Liver (tissue), 9 donors: ENCODE results near the gene S100A2. TPM values are rescaled to one million over a fixed set of nuclear protein-coding genes. Genes with fewer than 3 reads are reported as not detected.

Experiments used
- DNase-seq: peaks from one replicate; pipeline ENCODE4 v3.0.0-alpha.2; 2017; ENCODE audit warnings: low spot score
- H3K27ac ChIP-seq, 2 donors: one replicate each; pipeline ENCODE4 v1.7.0; 2013; ENCODE audit warnings: inconsistent platforms in 2 of 2, low read length in 2 of 2, control low read depth in 1 of 2, low read depth in 1 of 2, mild to moderate bottlenecking in 1 of 2
- H3K27me3 ChIP-seq, 4 donors: one replicate each; pipeline versions ENCODE4 v1.6.1 to v1.7.0; 2013; ENCODE audit warnings: low read length in 3 of 4, inconsistent platforms in 1 of 4, mild to moderate bottlenecking in 1 of 4, moderate library complexity in 1 of 4; ENCODE audit not compliant: control insufficient read depth in 4 of 4, insufficient read depth in 4 of 4
- H3K36me3 ChIP-seq, 4 donors: one replicate each; pipeline versions ENCODE4 v1.6.1 to v1.7.0; 2013; ENCODE audit warnings: low read length in 3 of 4, mild to moderate bottlenecking in 3 of 4, low read depth in 1 of 4, moderate library complexity in 1 of 4; ENCODE audit not compliant: control insufficient read depth in 4 of 4, insufficient read depth in 3 of 4
- H3K4me1 ChIP-seq, 4 donors: one replicate each; pipeline versions ENCODE4 v1.6.1 to v1.7.0; 2013; ENCODE audit warnings: low read length in 3 of 4, mild to moderate bottlenecking in 3 of 4, moderate library complexity in 1 of 4; ENCODE audit not compliant: control insufficient read depth in 4 of 4, insufficient read depth in 4 of 4
- H3K4me3 ChIP-seq, 3 donors: one replicate each; pipeline versions ENCODE4 v1.6.1 to v1.7.0; 2013; ENCODE audit warnings: low read length in 3 of 3, control low read depth in 1 of 3, low read depth in 1 of 3, mild to moderate bottlenecking in 1 of 3
- H3K9ac ChIP-seq, 2 donors: one replicate each; pipeline ENCODE4 v1.7.0; 2013; ENCODE audit warnings: low read length in 2 of 2, mild to moderate bottlenecking in 2 of 2, moderate library complexity in 2 of 2, control low read depth in 1 of 2, low read depth in 1 of 2
- H3K9me3 ChIP-seq, 4 donors: one replicate each; pipeline versions ENCODE4 v1.6.1 to v1.7.0; 2013; ENCODE audit warnings: low read length in 3 of 4; ENCODE audit not compliant: control insufficient read depth in 4 of 4
- ATF3 ChIP-seq: IDR thresholded peaks from 2 replicates; pipeline ENCODE4 v1.6.1; 2016; ENCODE audit warnings: antibody characterized with exemption
- CTCF ChIP-seq: fragments of 150-350 bp; IDR thresholded peaks from 2 replicates; pipeline ENCODE4 v1.5.1; 2017; ENCODE audit warnings: improper control_type of control experiment, low read depth, low read length; ENCODE audit not compliant: missing input control
- HNF4A ChIP-seq, 2 donors: conservative IDR thresholded peaks; 2 replicates each; pipeline ENCODE4 v1.6.1; 2016; ENCODE audit warnings: antibody characterized with exemption in 2 of 2, mild to moderate bottlenecking in 2 of 2
- NR2F2 ChIP-seq: IDR thresholded peaks from 2 replicates; pipeline ENCODE4 v1.6.1; 2016; ENCODE audit warnings: antibody characterized with exemption
- REST ChIP-seq: IDR thresholded peaks from 2 replicates; pipeline ENCODE4 v1.6.1; 2016; ENCODE audit warnings: antibody characterized with exemption, mild to moderate bottlenecking
- SP1 ChIP-seq: IDR thresholded peaks from 2 replicates; pipeline ENCODE4 v1.6.1; 2018; ENCODE audit warnings: antibody characterized with exemption, mild to moderate bottlenecking
- WGBS: extraction: QIAGEN DNeasy Blood & Tissue Kit; methylation state at CpG from one replicate; pipeline ENCODE4 v1.1.7; 2013; 5-methylcytosine and 5-hydroxymethylcytosine counted together
- polyA plus RNA-seq, 2 donors: library from polyadenylated mRNA; stranded (reverse) in 1 of 2; unstranded in 1 of 2; fragments of 200-250 nt in 1 of 2; fragments of >200 nt in 1 of 2; fragmentation: Nextera tagmentation in 1 of 2; extraction: Ambion mirVana in 1 of 2; gene quantifications; one replicate each; pipeline versions ENCODE4 v1.2.1 to v1.2.3, GENCODE V29; 2013 to 2015
- total RNA-seq, 2 donors: library from RNA; depleted of rRNA; stranded (reverse); fragments of >200 nt; gene quantifications; one replicate each; pipeline ENCODE4 v1.2.3, GENCODE V29; 2014
- donor health status: healthy.
- donor health status: healthy.
- donor health status: healthy.
- donor health status: healthy.
- donor health status: healthy.

The S100A2 gene
- total and polyA plus RNA-seq, 4 donors: 0.22 to 0.67 TPM; not detected in 2

GRCh38 chr1:153548722-153549688 is 16.6 kb downstream of the S100A2 start, which contains the start of gene S100A3:
Gene S100A3 (minus strand): TSS chr1:153549258. CDS start chr1:153548485, 773 bp downstream.
- Histone ChIP-seq H3K27ac (no peak within 1 kb of the TSS), H3K27me3 (no peaks in the 10 kb centered on the region), H3K4me3 (no peak within 1 kb of the TSS), H3K4me1 (no peaks in the 10 kb centered on the region), H3K9ac (no peak within 1 kb of the TSS), H3K36me3 (no peaks in the 10 kb centered on the region), H3K9me3 (no peaks in the 10 kb centered on the region)
- TF ChIP-seq SP1: no peak
- no peak for TF ChIP-seq REST
- no peak for DNase-seq
- 76% methylated on average over 14 of the region's 14 CpGs for WGBS

- Histone ChIP-seq H3K9me3 (no peaks in the 10 kb centered on the region), H3K27me3 (no peaks in the 10 kb centered on the region), H3K9ac (no peak overlapping the region), H3K27ac (no peak overlapping the region), H3K4me3 (no peak overlapping the region), H3K4me1 (no peaks in the 10 kb centered on the region), H3K36me3 (no peaks in the 10 kb centered on the region)
- 86% methylated on average over 19 of the region's 19 CpGs for WGBS
- TF ChIP-seq REST (no peak), CTCF (no peak), HNF4A (conservative IDR thresholded peaks at IDR 0.05) (no peak), ATF3 (no peak), SP1 (no peak), NR2F2 (no peak)
- no peak for DNase-seq
These were observed 17.8 kb downstream of the S100A2 start for GRCh38 chr1:153547560-153548551.
